Cardiac muscle cell (in vitro differentiated cells and primary cell): ENCODE measurements around the gene NEDD1. TPM values are rescaled to one million over a fixed set of nuclear protein-coding genes. Genes with fewer than 3 reads are reported as not detected.

Source experiments
- DNase-seq, 2 donors: peaks; one replicate each; pipeline versions ENCODE4 v3.0.0 to v3.0.0-alpha.2; 2010 to 2017; ENCODE audit warnings: low read depth in 1 of 2, low spot score in 1 of 2
- H3K27ac ChIP-seq: fragments of 200-600 bp; sonication (generic); 2 replicates; pipeline ENCODE4 v1.5.1; 2016
- H3K27me3 ChIP-seq: fragments of 200-600 bp; sonication (generic); 2 replicates; pipeline ENCODE4 v1.6.0; 2016; ENCODE audit warnings: control low read depth
- H3K36me3 ChIP-seq: fragments of 200-600 bp; sonication (generic); 2 replicates; pipeline ENCODE4 v1.5.1; 2016; ENCODE audit warnings: control low read depth
- H3K4me1 ChIP-seq: fragments of 200-600 bp; sonication (generic); 2 replicates; pipeline ENCODE4 v1.8.1; 2017; ENCODE audit warnings: low read depth, mild to moderate bottlenecking, mixed run types
- H3K4me3 ChIP-seq: fragments of 200-600 bp; sonication (generic); 2 replicates; pipeline ENCODE4 v1.5.1; 2016; ENCODE audit warnings: mild to moderate bottlenecking
- H3K9me3 ChIP-seq: fragments of 200-600 bp; sonication (generic); 2 replicates; pipeline ENCODE4 v1.5.1; 2017; ENCODE audit warnings: low read depth, mild to moderate bottlenecking, control low read depth
- CTCF ChIP-seq: IDR thresholded peaks from 2 replicates; pipeline ENCODE4 v1.5.1; 2012; ENCODE audit warnings: low read depth, mild to moderate bottlenecking, low read length
- polyA plus RNA-seq: library from polyadenylated mRNA; unstranded; fragments of >200 nt; fragmentation: Nextera tagmentation; extraction: Ambion mirVana; gene quantifications from 2 replicates; pipeline ENCODE4 v1.2.1, GENCODE V29; 2016
- total RNA-seq: library from RNA; depleted of rRNA; stranded (reverse); fragments of >200 nt; gene quantifications from 2 replicates; pipeline ENCODE4 v1.2.3, GENCODE V29; 2016

NEDD1 gene
- 15.9 and 19.2 TPM in 2 replicates for total RNA-seq
- polyA plus RNA-seq: 22.0 and 30.6 TPM in 2 replicates

- no peaks in the 10 kb centered on the region for H3K9me3 ChIP-seq
- peaks cover 34% of the 10 kb centered on the region for H3K4me1 ChIP-seq
- peak; percentile 82 to 91 for DNase-seq
- H3K27me3 ChIP-seq: no peaks in the 10 kb centered on the region
- H3K27ac ChIP-seq: peak within 1 kb of the TSS; percentile 57
- H3K36me3 ChIP-seq: no peaks in the 10 kb centered on the region
- peak within 1 kb of the TSS; percentile 50 for H3K4me3 ChIP-seq
- TF ChIP-seq CTCF: no peak
Measured at GRCh38 chr12:96906849-96907670, at the start of gene NEDD1. TSS of gene NEDD1 (plus strand) at chr12:96907257. CDS start at chr12:96909760, 2,503 bp downstream.

GRCh38 chr12:96858162-96858561, 48.9 kb upstream of the NEDD1 start:
- Histone ChIP-seq H3K36me3 (no peaks in the 10 kb centered on the region), H3K4me1 (peaks cover 12% of the 10 kb centered on the region), H3K9me3 (no peaks in the 10 kb centered on the region), H3K27me3 (no peaks in the 10 kb centered on the region), H3K4me3 (no peak overlapping the region), H3K27ac (no peak overlapping the region)
- TF ChIP-seq CTCF: no peak
- DNase-seq: no peak

- Histone ChIP-seq H3K27me3 (no peaks in the 10 kb centered on the region), H3K27ac (no peak overlapping the region), H3K36me3 (no peaks in the 10 kb centered on the region), H3K4me1 (peaks cover 4% of the 10 kb centered on the region), H3K9me3 (no peaks in the 10 kb centered on the region), H3K4me3 (no peak overlapping the region)
- DNase-seq: no peak
- TF ChIP-seq CTCF: no peak
Measured at GRCh38 chr12:96861656-96862055, 45.4 kb upstream of the NEDD1 start.

- Histone ChIP-seq H3K36me3 (no peaks in the 10 kb centered on the region), H3K4me1 (peaks cover 4% of the 10 kb centered on the region), H3K4me3 (no peak overlapping the region), H3K9me3 (no peaks in the 10 kb centered on the region), H3K27ac (no peak overlapping the region), H3K27me3 (no peaks in the 10 kb centered on the region)
- DNase-seq: no peak
- no peak for TF ChIP-seq CTCF
Measured at GRCh38 chr12:96862326-96862725, 44.7 kb upstream of the NEDD1 start.

GRCh38 chr12:96864335-96864734, 42.7 kb upstream of the NEDD1 start:
- no peak for DNase-seq
- H3K27me3 ChIP-seq: no peaks in the 10 kb centered on the region

More at GRCh38 chr12:96864335-96864734, 42.7 kb upstream of the NEDD1 start:
- H3K9me3 ChIP-seq: no peaks in the 10 kb centered on the region
- no peak overlapping the region for H3K27ac ChIP-seq
- peaks cover 4% of the 10 kb centered on the region for H3K4me1 ChIP-seq
- H3K4me3 ChIP-seq: no peak overlapping the region
- no peak for TF ChIP-seq CTCF
- H3K36me3 ChIP-seq: no peaks in the 10 kb centered on the region
